K562 (cell line): ENCODE data around the gene OLIG2. TPM values are rescaled to one million over a fixed set of nuclear protein-coding genes. Genes with fewer than 3 reads are reported as not detected.

Experiments
- ATAC-seq: fragments of 200-7000 bp; cut with Tn5 transposase; 3 replicates; pipeline ENCODE4 v1.9.1; 2020; ENCODE audit warnings: moderate library complexity
- BruUV-seq: library from RNA; stranded (reverse); fragments of 400-500 nt; replicated peaks from 2 replicates; lab custom pipeline; 2021; lab: Mats Ljungman, UMichigan
- CTCF ChIA-PET: fragments of 300-600 bp; formaldehyde crosslinking; extraction: SDS; loops from one replicate; lab custom pipeline; 2021; ENCODE audit warnings: low intra/inter-chr PET ratio; lab: Yijun Ruan, JAX
- POLR2A ChIA-PET: fragments of 300-600, 350-650 bp; sonication (Branson Sonifier 250); formaldehyde crosslinking; extraction: SDS; loops from one replicate; lab custom pipeline; 2021; ENCODE audit warnings: antibody characterized with exemption, inconsistent platforms; lab: Yijun Ruan, JAX
- DNase-seq, 4 experiments: peaks; one replicate each; pipeline versions ENCODE4 v3.0.0 to v3.0.0-alpha.2; 2011 to 2018; ENCODE audit warnings: low spot score in 3 of 4, mixed read lengths in 3 of 4; ENCODE audit errors: extremely low read depth in 1 of 4
- FAIRE-seq: peaks from 2 replicates; lab custom pipeline; 2011; peaks lifted over from hg19 to GRCh38; lab: Jason Lieb, UNC
- H2AFZ ChIP-seq: 2 replicates; pipeline ENCODE4 v1.6.0; 2011; ENCODE audit warnings: low read depth, low read length, control low read depth, inconsistent platforms
- H3K27ac ChIP-seq: fragments of 200-600 bp; 3 replicates; pipeline ENCODE4 v1.8.0; 2011; ENCODE audit warnings: low read depth, mild to moderate bottlenecking, control low read depth, inconsistent platforms, low read length, moderate library complexity, mixed read lengths; ENCODE audit errors: extremely low read depth
- H3K27me3 ChIP-seq, 2 experiments: fragments of 300-600 bp in 1 of 2; 2 replicates in 1 of 2; 3 replicates in 1 of 2; pipeline versions ENCODE4 v1.6.0 to v1.8.0; 2011; ENCODE audit warnings: inconsistent platforms in 2 of 2, low read length in 2 of 2, mild to moderate bottlenecking in 1 of 2, mixed read lengths in 1 of 2, moderate library complexity in 1 of 2; ENCODE audit not compliant: control insufficient read depth in 2 of 2, insufficient read depth in 2 of 2
- H3K36me3 ChIP-seq: fragments of 300-600 bp; 3 replicates; pipeline ENCODE4 v1.8.0; 2011; ENCODE audit warnings: mild to moderate bottlenecking, low read length, inconsistent platforms; ENCODE audit not compliant: control insufficient read depth, insufficient read depth
- H3K4me1 ChIP-seq, 2 experiments: fragments of 200-600 bp in 1 of 2; replicated peaks in 1 of 2; 2 replicates in 1 of 2; 3 replicates in 1 of 2; pipeline versions ENCODE4 v1.5.1 to v1.8.0; 2011; ENCODE audit warnings: inconsistent platforms in 2 of 2, low read length in 2 of 2, mild to moderate bottlenecking in 1 of 2, mixed read lengths in 1 of 2, moderate library complexity in 1 of 2; ENCODE audit not compliant: control insufficient read depth in 2 of 2, insufficient read depth in 2 of 2
- H3K4me2 ChIP-seq: 2 replicates; pipeline ENCODE4 v1.6.1; 2011; ENCODE audit warnings: low read length, control low read depth, inconsistent platforms, mixed read lengths; ENCODE audit not compliant: insufficient read depth
- H3K4me3 ChIP-seq: fragments of 200-600 bp; sonication (generic), shearing (Covaris generic); 2 replicates; pipeline ENCODE4 v1.5.1; 2016; ENCODE audit warnings: control low read depth, inconsistent platforms
- H3K79me2 ChIP-seq: fragments of 200-600 bp; 3 replicates; pipeline ENCODE4 v1.8.0; 2011; ENCODE audit warnings: low read length, inconsistent platforms; ENCODE audit not compliant: control insufficient read depth, insufficient read depth
- H3K9ac ChIP-seq, 2 experiments: 2 replicates each; pipeline versions ENCODE4 v1.6.0 to v1.6.1; 2011; ENCODE audit warnings: low read depth in 2 of 2, low read length in 2 of 2, control low read depth in 1 of 2, inconsistent platforms in 1 of 2, mild to moderate bottlenecking in 1 of 2, mixed read lengths in 1 of 2; ENCODE audit not compliant: insufficient read depth in 1 of 2
- H3K9me1 ChIP-seq: one replicate; pipeline ENCODE4 v1.6.0; 2011; ENCODE audit warnings: inconsistent platforms, mild to moderate bottlenecking, low read length, moderate library complexity; ENCODE audit not compliant: control insufficient read depth, insufficient read depth
- H3K9me3 ChIP-seq: replicated peaks from 2 replicates; pipeline ENCODE4 v1.5.1; 2011; ENCODE audit warnings: low read depth, low read length, inconsistent platforms; ENCODE audit not compliant: control insufficient read depth, insufficient read depth
- H4K20me1 ChIP-seq: replicated peaks from 2 replicates; pipeline ENCODE4 v1.6.1; 2011; ENCODE audit warnings: low read length, inconsistent platforms, mixed read lengths; ENCODE audit not compliant: control insufficient read depth, insufficient read depth
- STAG1 ChIP-seq: sonication (generic); formaldehyde crosslinking; IDR thresholded peaks from 2 replicates; pipeline ENCODE4 v1.5.0; 2020; ENCODE audit warnings: missing genetic modification reagents, borderline replicate concordance
- ZC3H11A ChIP-seq: IDR thresholded peaks from 2 replicates; pipeline ENCODE4 v1.6.1; 2012; ENCODE audit warnings: low read depth, low read length, improper control_type of control experiment
- ZNF143 ChIP-seq: sonication (generic); formaldehyde crosslinking; IDR thresholded peaks from 2 replicates; pipeline ENCODE4 v1.9.0; 2022; ENCODE audit warnings: mild to moderate bottlenecking, missing genetic modification reagents
- WGBS: fragments of 100-300 bp; shearing (Covaris generic); methylation state at CpG from one replicate; pipeline ENCODE4 v1.1.6; 2016; ENCODE audit warnings: low coverage, mixed read lengths; ENCODE audit not compliant: insufficient coverage; ENCODE audit errors: missing lambda C conversion rate; 5-methylcytosine and 5-hydroxymethylcytosine counted together
- in situ Hi-C: fragments of 300-500 bp; cut with MboI; formaldehyde crosslinking; loops from 4 replicates; pipeline ENCODE4 v1.15.0; 2018; ENCODE audit warnings: inconsistent platforms, mixed read lengths
- intact Hi-C: fragments of 100-400 bp; cut with micrococcal nuclease; formaldehyde crosslinking; loops from 2 replicates; pipeline ENCODE4 v1.14.2; 2022
- polyA plus RNA-seq, 8 experiments: library from polyadenylated mRNA; depleted of rRNA in 4 of 8; stranded (reverse) in 5 of 8; unstranded in 3 of 8; fragments of >200 nt; fragmentation: Nextera tagmentation in 2 of 8; fragmentation: Illumina TruSeq in 1 of 8; extraction: Ambion mirVana in 2 of 8; extraction: Trizol in 1 of 8; gene quantifications; 2 replicates each; pipeline versions ENCODE4 v1.2.1 to v1.2.3, GENCODE V29; 2011 to 2014; ENCODE audit warnings: inconsistent platforms in 1 of 8, missing spikeins in 1 of 8
- total RNA-seq, 7 experiments: library from RNA; depleted of rRNA in 6 of 7; stranded (reverse); fragments of >200 nt in 6 of 7; fragmentation: Illumina TruSeq in 2 of 7; extraction: Trizol in 2 of 7; gene quantifications; 2 replicates each; pipeline versions ENCODE4 v1.2.1 to v1.2.3, GENCODE V29; 2011 to 2021; ENCODE audit warnings: low replicate concordance in 1 of 7
- TF ChIP-seq, protein P1 (sequence below), 3 experiments: fragments of 200-800 bp in 1 of 3; fragments of 250-450 bp in 1 of 3; fragments of 450-650 bp in 1 of 3; sonication (Bioruptor Pico) in 1 of 3; sonication (Bioruptor generic) in 1 of 3; formaldehyde crosslinking in 1 of 3; IDR thresholded peaks; 2 replicates each; pipeline versions ENCODE4 v1.6.1 to v1.8.0; 2016 to 2022; ENCODE audit warnings: mild to moderate bottlenecking in 2 of 3, missing genetic modification characterization in 2 of 3, missing compliant biosample characterization in 1 of 3, moderate library complexity in 1 of 3

OLIG2 gene
- total and polyA plus RNA-seq, 9 of the 15 experiments (the other 6 are each of a cell fraction or from before 2014, with no cell fraction given), result not detected

DNA sequence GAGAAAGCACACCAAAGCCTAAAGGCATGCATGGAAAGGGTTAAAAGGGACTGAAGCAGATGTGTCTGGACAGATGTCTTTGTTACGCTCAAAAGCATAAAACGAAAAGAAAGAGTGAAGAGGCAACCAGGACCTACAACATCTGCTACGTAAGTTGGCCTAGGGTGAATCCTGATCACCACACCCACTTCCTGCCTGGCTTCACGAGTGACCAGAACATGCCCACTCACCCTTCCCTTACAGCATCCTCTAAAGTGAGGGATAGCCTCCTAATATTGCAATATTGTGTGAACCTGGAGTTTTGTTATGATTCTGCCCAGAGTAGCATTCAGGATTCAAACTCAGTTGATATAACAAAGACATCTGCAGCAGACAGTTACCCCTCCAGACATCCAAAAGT, 10.6 kb upstream of the OLIG2 start:
- Histone ChIP-seq H3K4me1 (peaks cover 0 to 6% of the 10 kb centered on the region in 2 experiments; a peak in 1 of 5 replicates), H3K4me3 (no peak overlapping the region), H3K4me2 (no peak overlapping the region), H3K36me3 (no peaks in the 10 kb centered on the region), H3K27me3 (peaks cover 4 to 26% of the 10 kb centered on the region in 2 experiments; a peak in 4 of 5 replicates), H3K9ac (no peak overlapping the region), H4K20me1 (no peaks in the 10 kb centered on the region; the same call in 1 of the 2 replicates), H3K27ac (no peak overlapping the region), H3K79me2 (no peaks in the 10 kb centered on the region), H3K9me1 (no peaks in the 10 kb centered on the region), H3K9me3 (no peaks in the 10 kb centered on the region), H2AFZ (no peak overlapping the region)
- WGBS, result 0% methylated on average over 4 of the region's 4 CpGs
- no peak for ATAC-seq
- POLR2A ChIA-PET, result no interaction called here
- DNase-seq, result no peak
- intact Hi-C loops, result no loop called here
- BruUV-seq, result no TSS peak
- no peak for FAIRE-seq
- TF ChIP-seq STAG1 (CRISPR knock-in tag), result no peak
- TF ChIP-seq ZC3H11A, result no peak
- no peak for TF ChIP-seq ZNF143 (CRISPR knock-in tag)
- TF ChIP-seq, protein P1, sequence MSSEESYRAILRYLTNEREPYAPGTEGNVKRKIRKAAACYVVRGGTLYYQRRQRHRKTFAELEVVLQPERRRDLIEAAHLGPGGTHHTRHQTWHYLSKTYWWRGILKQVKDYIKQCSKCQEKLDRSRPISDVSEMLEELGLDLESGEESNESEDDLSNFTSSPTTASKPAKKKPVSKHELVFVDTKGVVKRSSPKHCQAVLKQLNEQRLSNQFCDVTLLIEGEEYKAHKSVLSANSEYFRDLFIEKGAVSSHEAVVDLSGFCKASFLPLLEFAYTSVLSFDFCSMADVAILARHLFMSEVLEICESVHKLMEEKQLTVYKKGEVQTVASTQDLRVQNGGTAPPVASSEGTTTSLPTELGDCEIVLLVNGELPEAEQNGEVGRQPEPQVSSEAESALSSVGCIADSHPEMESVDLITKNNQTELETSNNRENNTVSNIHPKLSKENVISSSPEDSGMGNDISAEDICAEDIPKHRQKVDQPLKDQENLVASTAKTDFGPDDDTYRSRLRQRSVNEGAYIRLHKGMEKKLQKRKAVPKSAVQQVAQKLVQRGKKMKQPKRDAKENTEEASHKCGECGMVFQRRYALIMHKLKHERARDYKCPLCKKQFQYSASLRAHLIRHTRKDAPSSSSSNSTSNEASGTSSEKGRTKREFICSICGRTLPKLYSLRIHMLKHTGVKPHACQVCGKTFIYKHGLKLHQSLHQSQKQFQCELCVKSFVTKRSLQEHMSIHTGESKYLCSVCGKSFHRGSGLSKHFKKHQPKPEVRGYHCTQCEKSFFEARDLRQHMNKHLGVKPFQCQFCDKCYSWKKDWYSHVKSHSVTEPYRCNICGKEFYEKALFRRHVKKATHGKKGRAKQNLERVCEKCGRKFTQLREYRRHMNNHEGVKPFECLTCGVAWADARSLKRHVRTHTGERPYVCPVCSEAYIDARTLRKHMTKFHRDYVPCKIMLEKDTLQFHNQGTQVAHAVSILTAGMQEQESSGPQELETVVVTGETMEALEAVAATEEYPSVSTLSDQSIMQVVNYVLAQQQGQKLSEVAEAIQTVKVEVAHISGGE (CRISPR knock-in tag; IDR thresholded peaks at IDR 0.05), result no peak
- CTCF ChIA-PET, result no interaction called here
- in situ Hi-C loops, result no loop called here
